DND-41 (cell line): ENCODE measurements around the gene CFL1.

Source experiments
- ATAC-seq: fragments of 200-7000 bp; cut with Tn5 transposase; 3 replicates; pipeline ENCODE4 v1.9.1; 2021; ENCODE audit warnings: low read depth; ENCODE audit not compliant: insufficient read depth
- DNase-seq: peaks from one replicate; pipeline ENCODE4 v3.0.0-alpha.2; 2020
- H2AFZ ChIP-seq: 2 replicates; pipeline ENCODE4 v1.6.0; 2012; ENCODE audit warnings: low read depth, low read length
- H3K27ac ChIP-seq: 2 replicates; pipeline ENCODE4 v1.5.1; 2012; ENCODE audit warnings: low read length, inconsistent platforms
- H3K27me3 ChIP-seq: fragments of 200-600 bp; sonication (generic); 2 replicates; pipeline ENCODE4 v1.6.0; 2012; ENCODE audit warnings: low read length, mild to moderate bottlenecking, inconsistent platforms; ENCODE audit not compliant: insufficient read depth, poor library complexity
- H3K36me3 ChIP-seq: 2 replicates; pipeline ENCODE4 v1.5.1; 2012; ENCODE audit warnings: low read length, inconsistent platforms; ENCODE audit not compliant: insufficient read depth
- H3K4me1 ChIP-seq: 2 replicates; pipeline ENCODE4 v1.5.1; 2012; ENCODE audit warnings: mild to moderate bottlenecking, low read length; ENCODE audit not compliant: insufficient read depth
- H3K4me2 ChIP-seq: 2 replicates; pipeline ENCODE4 v1.6.0; 2012; ENCODE audit warnings: mild to moderate bottlenecking, moderate library complexity, low read length, inconsistent platforms; ENCODE audit not compliant: insufficient read depth
- H3K4me3 ChIP-seq, 2 experiments: fragments of 200-600 bp in 1 of 2; shearing (Covaris generic) in 1 of 2; 2 replicates each; pipeline ENCODE4 v1.5.1; 2012 to 2016; ENCODE audit warnings: inconsistent platforms in 2 of 2, low read length in 2 of 2, mild to moderate bottlenecking in 2 of 2, low read depth in 1 of 2, moderate library complexity in 1 of 2
- H3K79me2 ChIP-seq: 2 replicates; pipeline ENCODE4 v1.6.0; 2012; ENCODE audit warnings: low read length, inconsistent platforms; ENCODE audit not compliant: insufficient read depth
- H3K9ac ChIP-seq: 2 replicates; pipeline ENCODE4 v1.6.0; 2012; ENCODE audit warnings: low read depth, mild to moderate bottlenecking, inconsistent platforms, low read length, moderate library complexity
- H3K9me3 ChIP-seq: 2 replicates; pipeline ENCODE4 v1.5.1; 2012; ENCODE audit warnings: low read length, moderate library complexity, mild to moderate bottlenecking, inconsistent platforms; ENCODE audit not compliant: insufficient read depth, severe bottlenecking
- H4K20me1 ChIP-seq: 2 replicates; pipeline ENCODE4 v1.6.0; 2012; ENCODE audit warnings: low read length; ENCODE audit not compliant: insufficient read depth
- EZH2 ChIP-seq: IDR thresholded peaks from 3 replicates; pipeline ENCODE4 v1.6.1; 2012; ENCODE audit warnings: borderline replicate concordance, low read depth, mild to moderate bottlenecking, moderate library complexity, low read length, inconsistent platforms; ENCODE audit not compliant: severe bottlenecking
- TF ChIP-seq, protein P1 (sequence below): IDR thresholded peaks from 2 replicates; pipeline ENCODE4 v1.5.1; 2012; ENCODE audit warnings: borderline replicate concordance, low read length, moderate library complexity, mild to moderate bottlenecking; ENCODE audit not compliant: poor library complexity, severe bottlenecking; ENCODE audit errors: extremely low read depth

CFL1 gene

DNA sequence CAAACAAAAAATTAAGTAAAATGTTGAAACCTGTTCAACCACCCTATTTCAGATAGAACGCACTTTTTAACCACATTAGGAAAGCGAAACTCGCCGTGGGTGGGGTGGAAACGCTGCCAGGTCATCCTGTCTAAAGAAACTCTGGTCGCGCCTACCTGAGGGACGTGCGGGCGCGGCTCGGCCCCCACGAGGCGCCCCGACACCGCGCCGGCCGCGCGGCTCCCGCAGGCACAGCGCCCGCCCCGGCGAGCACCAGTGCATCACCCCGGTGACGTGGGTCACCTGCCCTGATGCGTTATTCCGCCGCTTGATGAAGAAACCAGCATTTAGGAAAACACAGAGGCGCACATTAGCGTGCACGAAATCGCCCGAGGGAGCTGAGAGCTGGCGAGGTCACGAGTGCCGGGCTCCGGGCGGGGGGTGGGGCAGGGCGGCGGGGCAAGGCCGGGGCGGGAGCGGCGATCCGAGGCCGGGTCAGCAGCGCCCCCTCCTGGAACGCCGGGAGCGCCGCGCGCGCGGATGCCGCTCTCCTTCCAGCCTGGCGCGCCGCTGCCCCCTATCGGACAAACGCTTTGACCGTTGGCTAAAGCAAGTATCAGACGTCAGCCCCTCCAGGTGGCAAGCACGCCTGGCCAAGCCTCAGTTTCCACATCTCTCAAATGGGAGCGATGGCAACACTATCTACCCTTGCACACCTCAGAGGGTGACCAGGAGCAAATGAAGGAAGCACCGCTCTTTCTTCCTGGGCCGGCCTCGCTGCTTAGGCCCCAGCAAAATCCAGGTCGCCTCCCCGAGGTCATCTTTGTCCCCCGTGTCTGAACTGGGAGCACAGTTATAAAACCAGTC lies 39.9 kb downstream of the CFL1 start:
- Histone ChIP-seq H3K9ac (peak overlapping the region; percentile 79), H3K36me3 (no peaks in the 10 kb centered on the region), H3K4me2 (peak overlapping the region; percentile 75), H3K27me3 (no peaks in the 10 kb centered on the region), H3K9me3 (no peaks in the 10 kb centered on the region), H3K4me3 (peak overlapping the region; percentile 28 to 82), H3K79me2 (peaks cover 10% of the 10 kb centered on the region; the same call in 1 of the 2 replicates), H4K20me1 (no peaks in the 10 kb centered on the region), H3K4me1 (peaks cover 19% of the 10 kb centered on the region), H2AFZ (peak overlapping the region; percentile 95), H3K27ac (peak overlapping the region; percentile 68)
- peak; percentile 90 for DNase-seq
- TF ChIP-seq, protein P1, sequence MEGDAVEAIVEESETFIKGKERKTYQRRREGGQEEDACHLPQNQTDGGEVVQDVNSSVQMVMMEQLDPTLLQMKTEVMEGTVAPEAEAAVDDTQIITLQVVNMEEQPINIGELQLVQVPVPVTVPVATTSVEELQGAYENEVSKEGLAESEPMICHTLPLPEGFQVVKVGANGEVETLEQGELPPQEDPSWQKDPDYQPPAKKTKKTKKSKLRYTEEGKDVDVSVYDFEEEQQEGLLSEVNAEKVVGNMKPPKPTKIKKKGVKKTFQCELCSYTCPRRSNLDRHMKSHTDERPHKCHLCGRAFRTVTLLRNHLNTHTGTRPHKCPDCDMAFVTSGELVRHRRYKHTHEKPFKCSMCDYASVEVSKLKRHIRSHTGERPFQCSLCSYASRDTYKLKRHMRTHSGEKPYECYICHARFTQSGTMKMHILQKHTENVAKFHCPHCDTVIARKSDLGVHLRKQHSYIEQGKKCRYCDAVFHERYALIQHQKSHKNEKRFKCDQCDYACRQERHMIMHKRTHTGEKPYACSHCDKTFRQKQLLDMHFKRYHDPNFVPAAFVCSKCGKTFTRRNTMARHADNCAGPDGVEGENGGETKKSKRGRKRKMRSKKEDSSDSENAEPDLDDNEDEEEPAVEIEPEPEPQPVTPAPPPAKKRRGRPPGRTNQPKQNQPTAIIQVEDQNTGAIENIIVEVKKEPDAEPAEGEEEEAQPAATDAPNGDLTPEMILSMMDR: peak; percentile 95
- no peak for TF ChIP-seq EZH2
- ATAC-seq: peak; percentile 93

GRCh38 chr11:65817312-65817834 lies 40.6 kb downstream of the CFL1 start:
- H3K4me2 ChIP-seq: peak overlapping the region; percentile 75
- H3K36me3 ChIP-seq: no peaks in the 10 kb centered on the region
- peak overlapping the region; percentile 28 to 82 for H3K4me3 ChIP-seq
- no peaks in the 10 kb centered on the region for H4K20me1 ChIP-seq
- H3K27ac ChIP-seq: peak overlapping the region; percentile 68
- DNase-seq: no peak
- H2AFZ ChIP-seq: peak overlapping the region; percentile 95
- peaks cover 19% of the 10 kb centered on the region for H3K4me1 ChIP-seq
- H3K79me2 ChIP-seq: peaks cover 10% of the 10 kb centered on the region; the same call in 1 of the 2 replicates
- H3K9ac ChIP-seq: peak overlapping the region; percentile 79
- H3K9me3 ChIP-seq: no peaks in the 10 kb centered on the region
- TF ChIP-seq, protein P1: no peak
- TF ChIP-seq EZH2: no peak
- no peak for ATAC-seq
- H3K27me3 ChIP-seq: no peaks in the 10 kb centered on the region

DNA sequence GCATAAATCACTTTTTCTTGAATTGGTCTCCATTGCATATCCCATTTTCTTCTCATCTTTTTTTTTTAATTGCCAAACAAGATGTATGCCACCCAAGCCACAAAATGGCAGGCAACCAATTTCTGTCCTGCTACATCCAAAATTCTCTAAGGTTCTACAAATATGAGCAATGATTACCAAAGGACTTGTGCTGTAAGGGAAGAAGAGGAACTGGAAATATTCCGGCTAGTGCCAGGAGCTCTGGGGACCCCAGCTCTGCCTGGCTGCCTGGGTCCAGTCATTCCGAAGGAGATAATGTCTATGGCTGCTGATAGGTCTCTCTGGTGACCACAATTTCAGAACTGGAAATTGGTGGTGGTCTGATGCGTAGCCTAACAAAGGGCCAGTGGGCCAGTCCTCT lies 41.3 kb downstream of the CFL1 start:
- Histone ChIP-seq H3K4me1 (peaks cover 19% of the 10 kb centered on the region), H3K9me3 (no peaks in the 10 kb centered on the region), H3K27ac (no peak overlapping the region), H3K9ac (peak overlapping the region; percentile 79), H3K27me3 (no peaks in the 10 kb centered on the region), H3K36me3 (no peaks in the 10 kb centered on the region), H2AFZ (no peak overlapping the region), H3K79me2 (peaks cover 10% of the 10 kb centered on the region; the same call in 1 of the 2 replicates), H3K4me3 (peak overlapping the region in 1 of 2 experiments; percentile 82; a peak in 2 of 4 replicates), H4K20me1 (no peaks in the 10 kb centered on the region), H3K4me2 (peak overlapping the region; percentile 75)
- DNase-seq: no peak
- no peak for TF ChIP-seq EZH2
- TF ChIP-seq, protein P1: no peak
- ATAC-seq: no peak
